ENCODE measurements around the gene SLC22A24.

DNA sequence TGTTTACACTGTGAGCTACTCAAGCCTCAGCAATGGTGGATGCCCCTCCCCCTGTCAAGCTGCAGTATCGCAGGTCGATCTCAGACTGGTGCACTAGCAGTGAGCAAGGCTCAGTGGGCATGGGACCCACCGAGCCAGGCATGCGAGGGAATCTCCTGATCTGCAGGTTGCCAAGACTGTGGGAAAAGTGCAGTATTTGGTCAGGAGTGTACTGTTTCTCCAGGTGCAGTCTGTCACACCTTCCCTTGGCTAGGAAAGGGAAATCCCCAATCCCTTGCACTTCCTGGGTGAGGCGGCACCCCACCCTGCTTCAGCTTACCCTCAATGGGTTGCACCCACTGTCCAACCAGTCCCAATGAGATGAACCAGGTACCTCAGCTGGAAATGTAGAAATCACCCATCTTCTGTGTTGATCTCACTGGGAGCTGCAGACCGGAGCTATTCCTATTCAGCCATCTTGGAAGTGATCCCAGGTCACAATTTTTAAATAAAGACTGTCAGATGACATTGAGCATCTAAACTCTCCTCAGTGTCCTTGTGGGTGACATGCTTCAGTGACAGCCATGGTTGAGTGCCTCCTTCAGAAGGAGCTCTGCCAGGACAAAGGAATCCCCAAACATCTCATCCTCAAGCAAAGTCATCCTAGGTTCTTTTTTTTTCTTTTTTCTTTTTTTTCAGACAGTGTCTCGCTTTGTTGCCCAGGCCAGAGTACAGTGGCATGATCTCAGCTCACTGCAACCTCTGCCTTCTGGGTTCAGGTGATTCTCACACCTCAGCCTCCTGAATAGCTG, 10.8 kb downstream of the SLC22A24 start:
- TF ChIP-seq TAF1 (IDR thresholded peaks at IDR 0.05; ENCODE audit: borderline replicate concordance, low read depth, low read length), result no peak
- TF ChIP-seq POLR2AphosphoS5 (IDR thresholded peaks at IDR 0.05; ENCODE audit: low read depth, low read length), result no peak
